Measurements from ENCODE around the gene ZFP36L1. TPM values are rescaled to one million over a fixed set of nuclear protein-coding genes. Genes with fewer than 3 reads are reported as not detected.

Gene ZFP36L1
- total RNA-seq, 1 donor, result 53.8 TPM

DNA sequence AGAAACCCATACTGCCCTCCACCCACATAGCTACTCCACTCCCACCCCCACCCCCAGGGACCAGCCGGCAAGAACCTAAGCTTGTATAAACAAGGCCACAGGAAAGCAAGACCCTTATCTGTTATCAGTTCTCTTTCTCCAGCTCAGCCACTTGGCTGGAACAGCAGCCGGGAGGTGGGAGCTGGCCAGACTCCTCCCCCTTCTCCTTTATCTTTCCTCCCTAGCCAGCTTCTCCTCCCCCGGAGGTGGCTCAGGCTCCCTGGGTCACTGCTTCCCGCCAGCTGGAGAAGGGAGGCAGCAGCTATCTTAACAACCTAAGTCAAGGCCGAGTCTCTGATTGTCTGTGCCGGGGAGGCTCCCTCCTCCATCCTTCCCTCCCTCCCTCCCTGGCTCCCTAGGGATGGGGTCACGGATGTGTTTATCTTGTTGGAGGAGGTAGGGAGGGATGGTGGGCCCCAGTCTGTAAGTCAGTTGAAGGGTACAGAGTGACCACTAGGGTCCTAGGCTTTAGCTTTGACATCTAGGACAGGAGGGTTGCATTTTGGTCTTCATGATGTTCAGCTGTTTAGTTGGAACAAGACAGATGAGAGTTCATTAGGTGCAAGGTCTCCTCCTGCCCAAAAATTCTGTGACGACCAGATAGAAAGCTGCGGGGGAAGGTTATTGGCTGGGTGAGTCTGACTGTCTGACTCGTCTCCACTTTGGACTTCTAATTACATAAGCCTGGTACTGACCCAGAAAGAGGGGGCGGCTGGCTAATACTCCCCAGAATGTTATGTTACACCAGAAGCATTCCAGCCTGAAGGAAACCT, 29.7 kb downstream of the ZFP36L1 start:
- TF ChIP-seq CTCF (IDR thresholded peaks at IDR 0.05; ENCODE audit: insufficient read depth, low read length), result no peak
- H3K4me3 ChIP-seq (ENCODE audit: low read depth, low read length), result no peak overlapping the region
- DNase-seq (ENCODE audit: low read depth), result peak; percentile 84

GRCh38 chr14:68761391-68761790, 31.5 kb downstream of the ZFP36L1 start:
- TF ChIP-seq CTCF (IDR thresholded peaks at IDR 0.05; ENCODE audit: insufficient read depth, low read length), result no peak
- H3K4me3 ChIP-seq (ENCODE audit: low read depth, low read length), result no peak overlapping the region

GRCh38 chr14:68760761-68761160, 32.1 kb downstream of the ZFP36L1 start:
- no peak for DNase-seq (ENCODE audit: low read depth)
- TF ChIP-seq CTCF (IDR thresholded peaks at IDR 0.05; ENCODE audit: insufficient read depth, low read length), result no peak

More at GRCh38 chr14:68761391-68761790, 31.5 kb downstream of the ZFP36L1 start:
- no peak for DNase-seq (ENCODE audit: low read depth)

DNA sequence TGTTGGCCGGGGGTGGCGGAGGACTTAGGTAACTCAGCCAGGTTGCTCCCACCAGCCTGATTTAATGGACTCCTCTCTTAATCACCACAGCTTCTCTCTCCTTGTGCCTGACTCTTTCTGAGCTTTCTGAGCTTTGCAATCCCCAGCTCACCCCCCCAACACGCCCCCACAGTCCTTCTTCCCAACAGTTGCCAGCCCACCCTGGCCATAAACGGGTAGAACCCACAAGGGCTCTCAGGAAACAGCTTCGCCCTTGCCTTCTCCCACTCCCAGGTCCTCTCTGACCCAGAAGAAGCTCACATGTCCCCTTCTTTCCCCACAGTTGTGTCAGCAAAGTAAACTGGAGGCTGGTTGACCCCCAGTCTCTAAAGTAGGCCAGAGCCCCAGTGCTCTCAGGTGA, 32.9 kb downstream of the ZFP36L1 start:
- no peak overlapping the region for H3K4me3 ChIP-seq (ENCODE audit: low read depth, low read length)
- DNase-seq (ENCODE audit: low read depth), result no peak
- no peak for TF ChIP-seq CTCF (IDR thresholded peaks at IDR 0.05; ENCODE audit: insufficient read depth, low read length)

More at GRCh38 chr14:68760761-68761160, 32.1 kb downstream of the ZFP36L1 start:
- H3K4me3 ChIP-seq (ENCODE audit: low read depth, low read length), result no peak overlapping the region

DNA sequence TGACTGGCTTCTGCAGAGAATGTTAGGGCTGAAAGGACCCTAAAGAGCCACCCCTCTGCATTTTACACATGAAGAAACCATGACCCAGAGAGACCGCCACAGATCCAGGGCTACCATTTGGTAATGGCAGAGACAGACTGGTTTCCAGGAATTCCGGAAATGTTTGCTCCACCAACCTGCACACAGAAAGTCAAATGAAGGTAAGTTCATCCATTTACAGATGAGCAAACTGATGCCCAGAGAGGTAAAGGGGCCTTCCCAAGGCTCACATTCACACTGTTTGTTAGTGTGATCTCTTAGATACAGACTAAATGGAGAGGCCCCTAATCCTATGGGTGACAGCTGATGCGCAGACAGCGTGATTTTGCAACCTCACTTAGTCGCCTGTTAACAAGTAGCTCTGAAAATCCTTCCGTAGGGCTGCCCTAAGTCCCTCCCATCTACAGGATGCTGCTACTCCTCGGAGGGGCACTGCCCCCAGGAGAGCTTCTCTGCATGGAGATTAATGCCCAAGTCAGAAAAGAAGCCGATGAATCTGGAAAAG, 33.8 kb downstream of the ZFP36L1 start:
- H3K4me3 ChIP-seq (ENCODE audit: low read depth, low read length), result no peak overlapping the region

GRCh38 chr14:68758301-68758700, 34.6 kb downstream of the ZFP36L1 start:
- H3K4me3 ChIP-seq (ENCODE audit: low read depth, low read length), result no peak overlapping the region
- no peak for TF ChIP-seq CTCF (IDR thresholded peaks at IDR 0.05; ENCODE audit: insufficient read depth, low read length)
- no peak for DNase-seq (ENCODE audit: low read depth)

More for the DNA sequence above, 33.8 kb downstream of the ZFP36L1 start:
- no peak for DNase-seq (ENCODE audit: low read depth)
- no peak for TF ChIP-seq CTCF (IDR thresholded peaks at IDR 0.05; ENCODE audit: insufficient read depth, low read length)

Measured in fibroblast of the aortic adventitia (primary cell).